Thyroid gland (tissue), 4 donors: ENCODE results near the gene TNRC6B. TPM values are rescaled to one million over a fixed set of nuclear protein-coding genes. Genes with fewer than 3 reads are reported as not detected.
"Not testable (repeated sequence)": the region's sequence is repeated elsewhere in the genome, so short reads cannot be mapped to it uniquely, and the experiment has no call there.

Experiments
- DNase-seq, 2 donors: peaks; one replicate each; pipeline ENCODE4 v3.0.0-alpha.2; 2019
- H3K27ac ChIP-seq, 3 donors: fragments of 200-600 bp; sonication (generic); 1 replicate in 2 of 3; 2 replicates in 1 of 3; pipeline ENCODE4 v1.5.1; 2016 to 2019; ENCODE audit warnings: mild to moderate bottlenecking in 1 of 3, moderate library complexity in 1 of 3
- H3K27me3 ChIP-seq: fragments of 200-600 bp; sonication (generic); one replicate; pipeline ENCODE4 v1.5.1; 2019
- H3K36me3 ChIP-seq, 2 donors: fragments of 200-600 bp; sonication (generic); one replicate each; pipeline ENCODE4 v1.5.1; 2016 to 2019
- H3K4me1 ChIP-seq, 2 donors: fragments of 200-600 bp; sonication (generic); one replicate each; pipeline ENCODE4 v1.5.1; 2017 to 2019
- H3K4me3 ChIP-seq, 3 donors: fragments of 200-600 bp; sonication (generic); replicated peaks in 1 of 3; 1 replicate in 2 of 3; 2 replicates in 1 of 3; pipeline ENCODE4 v1.5.1; 2016; ENCODE audit warnings: mild to moderate bottlenecking in 1 of 3
- H3K9me3 ChIP-seq: fragments of 200-600 bp; sonication (generic); one replicate; pipeline ENCODE4 v1.5.1; 2017
- CTCF ChIP-seq, 6 experiments: fragments of 200-600 bp in 3 of 6; fragments of 450-650 bp in 3 of 6; sonication (generic) in 3 of 6; IDR thresholded peaks; one replicate each; pipeline ENCODE4 v1.5.1; 2016 to 2019; ENCODE audit warnings: antibody characterized with exemption in 6 of 6, mild to moderate bottlenecking in 2 of 6, inconsistent platforms in 1 of 6, moderate library complexity in 1 of 6
- POLR2A ChIP-seq, 2 donors: fragments of 450-650 bp; IDR thresholded peaks; one replicate each; pipeline ENCODE4 v1.6.1; 2017; ENCODE audit warnings: antibody characterized with exemption in 2 of 2, mild to moderate bottlenecking in 2 of 2, moderate library complexity in 1 of 2
- WGBS, 2 donors: methylation state at CpG; one replicate each; pipeline ENCODE4 v1.1.5; 2017; 5-methylcytosine and 5-hydroxymethylcytosine counted together
- intact Hi-C: fragments of 100-400 bp; cut with DNase I; formaldehyde crosslinking; loops from one replicate; pipeline ENCODE4 v1.15.1; 2023
- total RNA-seq, 4 donors: library from RNA; depleted of rRNA; stranded (reverse); fragments of >200 nt; gene quantifications; one replicate each; pipeline ENCODE4 v1.2.3, GENCODE V29; 2016

The TNRC6B gene
- total RNA-seq, 4 donors from 2014 or later: 46.1 to 202 (median 114) TPM

- intact Hi-C loops: no loop called here
- DNase-seq: no peak
- Histone ChIP-seq H3K27ac (peak overlapping the region in 1 of 3 donors; percentile 2), H3K27me3 (no peaks in the 10 kb centered on the region), H3K4me3 (no peak overlapping the region), H3K36me3 (no peaks in the 10 kb centered on the region), H3K4me1 (peaks cover 14 to 16% of the 10 kb centered on the region in 2 donors), H3K9me3 (no peaks in the 10 kb centered on the region)
- TF ChIP-seq CTCF (IDR thresholded peaks at IDR 0.05): no peak
- TF ChIP-seq POLR2A (IDR thresholded peaks at IDR 0.05): no peak
- WGBS, 2 donors: 69 to 71% methylated on average over 4 of the region's 4 CpGs
Observed at GRCh38 chr22:40157330-40157945, 20.3 kb upstream of the TNRC6B start.

- Histone ChIP-seq H3K27me3 (no peaks in the 10 kb centered on the region), H3K4me1 (peaks cover 9% of the 10 kb centered on the region in 2 donors), H3K27ac (no peak overlapping the region), H3K36me3 (peaks cover 0 to 4% of the 10 kb centered on the region in 2 donors), H3K9me3 (no peaks in the 10 kb centered on the region), H3K4me3 (no peak overlapping the region)
- TF ChIP-seq POLR2A (IDR thresholded peaks at IDR 0.05) (no peak), CTCF (IDR thresholded peaks at IDR 0.05) (no peak)
- intact Hi-C loops: no loop called here
- no peak for DNase-seq
- WGBS, 2 donors: 82 to 87% methylated on average over 1 of the region's 1 CpG
Observed at GRCh38 chr22:40161194-40161593, 16.5 kb upstream of the TNRC6B start.

- DNase-seq, H3K36me3 ChIP-seq, H3K4me3 ChIP-seq, H3K9me3 ChIP-seq, H3K4me1 ChIP-seq, intact Hi-C loops, H3K27me3 ChIP-seq, H3K27ac ChIP-seq: not testable (repeated sequence)
- WGBS, 2 donors: 100% methylated on average over 2 of the region's 2 CpGs
Observed at GRCh38 chr22:40165537-40165936, 12.2 kb upstream of the TNRC6B start.

- no peaks in the 10 kb centered on the region for H3K27me3 ChIP-seq
- peaks cover 27 to 38% of the 10 kb centered on the region in 2 donors for H3K4me1 ChIP-seq
- intact Hi-C loops: loop anchor here (5.0 kb wide), 1 partner anchor 133 kb away; no protein-coding TSS in a partner anchor
- no peak overlapping the region for H3K4me3 ChIP-seq
- TF ChIP-seq CTCF (IDR thresholded peaks at IDR 0.05) (no peak), POLR2A (IDR thresholded peaks at IDR 0.05) (no peak)
- WGBS, 2 donors: 86 to 91% methylated on average over 12 of the region's 12 CpGs
- no peaks in the 10 kb centered on the region for H3K9me3 ChIP-seq
- no peak for DNase-seq
- H3K27ac ChIP-seq: peak overlapping the region in 1 of 3 donors; percentile 13
- H3K36me3 ChIP-seq: no peaks in the 10 kb centered on the region
Observed at GRCh38 chr22:40175611-40176244, 2.0 kb upstream of the TNRC6B start.

GRCh38 chr22:40176921-40177737, 596 bp upstream of the TNRC6B start:
- H3K4me3 ChIP-seq: peak overlapping the region in 2 of 3 donors; percentile 23
- H3K36me3 ChIP-seq: no peaks in the 10 kb centered on the region
- no peaks in the 10 kb centered on the region for H3K27me3 ChIP-seq
- peak overlapping the region; percentile 32 to 72 (median 65) for H3K27ac ChIP-seq
- DNase-seq: peak; percentile 46 to 50
- no peaks in the 10 kb centered on the region for H3K9me3 ChIP-seq
- 23 to 25% methylated on average over 14 of the region's 14 CpGs for WGBS, 2 donors
- TF ChIP-seq CTCF (IDR thresholded peaks at IDR 0.05) (no peak), POLR2A (IDR thresholded peaks at IDR 0.05) (no peak)
- intact Hi-C loops: loop anchor here (5.0 kb wide), 1 partner anchor 135 kb away; no protein-coding TSS in a partner anchor
- H3K4me1 ChIP-seq: peaks cover 33 to 44% of the 10 kb centered on the region in 2 donors
